Lower leg skin (tissue), 3 donors: ENCODE measurements around the gene ARHGEF10L.

Source experiments
- CTCF ChIP-seq, 3 donors: fragments of 450-650 bp; IDR thresholded peaks; one replicate each; pipeline ENCODE4 v1.5.1; 2016; ENCODE audit warnings: antibody characterized with exemption in 3 of 3, mild to moderate bottlenecking in 3 of 3, moderate library complexity in 2 of 3
- POLR2A ChIP-seq, 2 donors: fragments of 450-650 bp; IDR thresholded peaks; one replicate each; pipeline ENCODE4 v1.6.1; 2016 to 2017; ENCODE audit warnings: antibody characterized with exemption in 2 of 2, mild to moderate bottlenecking in 1 of 2, moderate library complexity in 1 of 2

GRCh38 chr1:17725811-17726582 is 186.5 kb downstream of the ARHGEF10L start:
- TF ChIP-seq CTCF (IDR thresholded peaks at IDR 0.05), result no peak
- no peak for TF ChIP-seq POLR2A (IDR thresholded peaks at IDR 0.05)
